CD1c-positive myeloid dendritic cell (primary cell): ENCODE measurements around the gene TAF4B.
"Not testable (repeated sequence)": the region's sequence is repeated elsewhere in the genome, so short reads cannot be mapped to it uniquely, and the experiment has no call there.

Source experiments
- DNase-seq: peaks from one replicate; pipeline ENCODE4 v3.0.0-alpha.2; 2016; ENCODE audit errors: extremely low spot score

TAF4B gene

DNA sequence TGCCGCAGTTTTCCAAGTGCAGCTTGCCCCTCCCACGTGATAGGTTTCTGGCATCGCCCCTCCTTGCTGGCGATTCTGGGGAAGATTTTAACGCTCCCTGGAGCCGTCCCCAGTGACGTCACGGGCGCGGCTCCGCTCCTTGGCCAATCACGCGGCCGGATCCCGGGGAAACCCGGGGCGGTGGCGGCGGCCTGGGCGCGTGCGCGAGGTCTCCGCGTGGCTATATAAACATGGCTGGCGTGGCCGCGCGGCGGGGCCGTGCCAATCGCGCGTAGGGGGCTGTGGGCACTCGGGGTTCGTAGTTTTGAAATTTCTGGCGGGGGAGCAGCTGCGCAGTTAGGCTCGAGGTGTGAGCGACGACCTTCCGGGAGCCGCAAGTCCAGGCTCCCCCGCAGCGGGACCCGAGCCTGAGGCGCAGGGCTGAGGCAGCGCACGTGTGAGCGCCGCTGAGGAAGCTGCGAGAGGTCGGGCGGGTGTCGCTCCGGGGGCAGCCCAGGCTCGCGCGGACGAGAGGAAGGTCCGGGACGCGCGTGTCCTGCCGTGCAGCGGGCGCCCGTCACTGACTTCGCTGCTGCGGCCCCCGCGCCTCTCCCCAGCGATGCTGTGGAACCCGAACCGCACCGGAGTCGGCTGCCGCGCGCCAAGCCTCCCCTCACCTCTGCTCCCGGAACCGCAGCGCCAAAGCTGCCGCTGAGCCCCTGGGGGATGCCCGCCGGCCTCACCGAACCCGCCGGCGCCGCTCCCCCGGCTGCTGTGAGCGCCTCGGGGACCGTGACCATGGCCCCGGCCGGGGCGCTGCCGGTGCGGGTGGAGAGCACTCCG is at the start of gene TAF4B:
Gene TAF4B (plus strand): TSS at position 217 of the 822 bp plus-strand sequence. CDS start 489 bp downstream, at position 706.
- peak; percentile 97 for DNase-seq

DNA sequence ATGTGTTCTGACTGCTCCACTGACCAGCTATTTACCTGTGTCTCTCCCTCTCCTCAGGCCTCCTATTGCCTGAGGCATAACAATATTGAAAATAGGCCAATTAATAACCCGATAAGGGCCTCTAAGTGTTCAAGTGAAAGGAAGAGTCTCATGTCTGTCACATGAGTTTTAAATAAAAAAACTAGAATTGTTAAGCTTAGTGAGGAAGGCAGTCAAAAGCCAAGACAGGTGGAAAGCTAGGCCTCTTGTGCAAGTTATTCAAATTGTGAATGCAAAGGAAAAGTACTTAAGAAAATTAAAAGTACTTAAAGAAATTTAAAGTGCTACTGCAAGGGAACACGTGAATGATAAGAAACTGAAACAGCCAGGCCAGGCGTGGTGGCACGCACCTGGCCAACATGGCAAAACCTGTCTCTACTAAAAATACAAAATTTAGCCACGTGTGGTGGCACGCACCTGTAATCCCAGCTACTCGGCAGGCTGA is 44.9 kb upstream of the TAF4B start:
- DNase-seq, result no peak

- DNase-seq, result no peak
These were observed 42.7 kb upstream of the TAF4B start for GRCh38 chr18:26183395-26184112.

DNA sequence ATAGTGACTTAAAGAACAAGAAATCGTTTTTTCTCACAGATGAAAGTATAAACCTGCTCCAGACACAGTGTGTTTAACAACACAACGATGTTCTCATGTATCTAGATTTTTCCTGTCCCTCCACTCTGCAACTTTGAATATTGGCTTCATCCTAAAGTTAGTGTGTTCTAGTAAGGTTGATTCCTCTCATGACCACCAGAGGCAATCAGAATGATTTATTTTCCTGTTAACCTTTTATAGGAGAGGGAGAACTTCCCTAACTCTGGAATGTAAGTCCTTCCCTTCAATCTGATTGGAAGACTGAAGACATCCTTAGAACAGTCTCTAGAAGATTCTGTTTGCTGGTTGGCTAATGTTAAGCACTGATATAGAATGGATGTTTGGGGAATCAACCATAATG is 41.0 kb upstream of the TAF4B start:
- no peak for DNase-seq

GRCh38 chr18:26190506-26190905 is 35.7 kb upstream of the TAF4B start:
- DNase-seq, result peak; percentile 10

DNA sequence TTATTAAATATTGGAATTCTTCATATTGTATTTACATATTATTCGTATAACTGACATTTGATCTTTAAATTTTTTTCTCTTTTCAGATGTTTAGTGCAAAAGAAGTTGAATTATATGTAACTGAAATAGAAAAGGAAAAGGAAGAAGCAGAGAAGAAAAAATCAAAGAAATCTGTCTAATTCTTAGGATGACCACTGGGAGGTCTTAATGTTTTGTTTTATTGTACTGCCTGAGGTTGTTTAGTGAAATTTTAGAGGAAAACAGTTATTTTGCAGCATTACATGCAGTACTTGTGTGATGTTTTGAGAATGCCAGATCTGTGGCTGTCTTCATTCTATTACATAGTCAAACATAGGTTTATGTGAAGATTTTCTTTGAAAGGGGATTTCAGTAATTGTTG is 34.0 kb upstream of the TAF4B start:
- no peak for DNase-seq

DNA sequence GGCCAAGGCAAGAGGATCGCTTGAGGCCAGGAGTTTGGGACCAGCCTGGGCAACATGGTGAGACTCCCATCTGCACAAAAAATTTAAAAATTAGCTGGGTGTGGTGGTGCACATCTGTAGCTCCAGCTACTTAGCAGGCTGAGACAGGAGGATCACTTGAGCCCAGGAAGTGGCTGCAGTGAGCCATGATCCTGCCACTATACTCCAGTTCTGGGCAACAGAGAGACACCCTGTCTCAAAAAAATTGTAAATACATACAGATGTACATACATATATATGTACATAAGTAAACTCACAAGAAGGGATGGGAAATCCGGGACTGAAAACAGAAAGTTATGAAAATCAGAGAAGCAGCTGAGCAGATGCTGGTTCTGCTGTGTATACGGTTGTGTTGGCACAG is 29.6 kb upstream of the TAF4B start:
- no peak for DNase-seq

DNA sequence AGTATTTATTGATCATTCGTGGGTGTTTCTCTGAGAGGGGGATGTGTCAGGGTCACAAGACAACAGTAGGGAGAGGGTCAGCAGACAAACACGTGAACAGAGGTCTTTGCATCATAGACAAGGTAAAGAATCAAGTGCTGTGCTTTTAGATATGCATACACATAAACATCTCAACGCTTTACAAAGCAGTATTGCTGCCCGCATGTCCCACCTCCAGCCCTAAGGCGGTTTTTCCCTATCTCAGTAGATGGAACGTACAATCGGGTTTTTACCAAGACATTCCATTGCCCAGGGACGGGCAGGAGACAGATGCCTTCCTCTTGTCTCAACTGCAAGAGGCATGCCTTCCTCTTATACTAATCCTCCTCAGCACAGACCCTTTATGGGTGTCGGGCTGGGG is 24.2 kb upstream of the TAF4B start:
- not testable (repeated sequence) for DNase-seq

- no peak for DNase-seq
These were observed 20.9 kb upstream of the TAF4B start for GRCh38 chr18:26205318-26205717.

DNA sequence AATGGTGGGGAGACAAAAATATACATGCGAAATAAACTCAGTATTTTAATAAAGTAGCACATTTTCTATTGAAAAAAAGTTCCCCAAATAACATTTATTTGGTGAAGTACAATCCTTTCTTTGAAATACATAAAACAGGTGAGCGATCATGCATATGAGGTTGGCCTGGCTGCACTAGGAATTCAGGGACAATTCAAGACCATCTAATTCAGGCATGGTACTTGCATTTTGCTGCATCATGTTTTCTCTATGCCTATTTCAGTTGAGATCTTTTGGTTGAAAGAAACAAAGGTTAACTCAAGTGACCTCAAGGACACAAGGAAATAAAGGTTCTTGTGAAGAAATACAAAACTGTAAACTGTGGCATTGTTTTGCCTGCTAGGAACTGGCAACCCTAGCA is 19.8 kb upstream of the TAF4B start:
- DNase-seq, result no peak

GRCh38 chr18:26207937-26208336 is 18.3 kb upstream of the TAF4B start:
- DNase-seq, result no peak

DNA sequence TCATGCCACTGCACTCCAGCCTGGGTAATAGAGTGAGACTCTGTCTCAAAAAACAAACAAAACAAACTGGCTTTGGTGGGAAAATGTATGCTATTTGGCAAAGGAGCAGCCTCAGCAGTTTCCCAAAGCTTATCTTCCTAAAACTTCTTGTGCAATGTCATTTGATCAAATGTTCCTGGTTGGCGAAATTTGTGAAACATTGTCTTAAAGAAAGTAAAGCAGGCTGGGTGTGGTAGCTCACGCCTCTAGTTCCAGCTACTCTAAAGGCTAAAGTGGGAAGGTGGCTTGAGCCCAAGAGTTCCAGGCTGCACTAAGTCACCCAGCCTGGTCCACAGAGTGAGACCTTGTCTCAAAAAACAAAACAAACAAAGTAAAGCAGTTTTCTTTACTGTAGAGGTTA is 17.3 kb upstream of the TAF4B start:
- DNase-seq, result no peak

DNA sequence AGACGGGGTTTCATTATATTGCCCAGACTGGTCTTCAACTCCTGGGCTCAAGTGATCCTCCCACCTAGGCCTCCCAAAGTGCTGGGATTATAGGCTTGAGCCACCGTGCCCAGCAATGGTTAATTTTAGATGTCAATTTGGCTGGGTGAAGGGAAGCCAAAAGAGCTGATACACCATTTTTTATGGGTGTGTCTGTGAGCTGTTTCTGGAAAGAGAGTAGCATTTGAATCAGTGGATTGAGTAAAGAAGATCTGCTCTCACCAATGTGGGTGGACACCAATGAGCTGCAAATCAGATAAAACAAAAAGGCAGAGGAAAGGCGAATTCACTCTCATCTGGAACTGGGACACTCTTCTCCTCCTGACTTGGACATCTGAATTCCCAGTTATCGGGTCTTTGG is 16.1 kb upstream of the TAF4B start:
- DNase-seq, result no peak

DNA sequence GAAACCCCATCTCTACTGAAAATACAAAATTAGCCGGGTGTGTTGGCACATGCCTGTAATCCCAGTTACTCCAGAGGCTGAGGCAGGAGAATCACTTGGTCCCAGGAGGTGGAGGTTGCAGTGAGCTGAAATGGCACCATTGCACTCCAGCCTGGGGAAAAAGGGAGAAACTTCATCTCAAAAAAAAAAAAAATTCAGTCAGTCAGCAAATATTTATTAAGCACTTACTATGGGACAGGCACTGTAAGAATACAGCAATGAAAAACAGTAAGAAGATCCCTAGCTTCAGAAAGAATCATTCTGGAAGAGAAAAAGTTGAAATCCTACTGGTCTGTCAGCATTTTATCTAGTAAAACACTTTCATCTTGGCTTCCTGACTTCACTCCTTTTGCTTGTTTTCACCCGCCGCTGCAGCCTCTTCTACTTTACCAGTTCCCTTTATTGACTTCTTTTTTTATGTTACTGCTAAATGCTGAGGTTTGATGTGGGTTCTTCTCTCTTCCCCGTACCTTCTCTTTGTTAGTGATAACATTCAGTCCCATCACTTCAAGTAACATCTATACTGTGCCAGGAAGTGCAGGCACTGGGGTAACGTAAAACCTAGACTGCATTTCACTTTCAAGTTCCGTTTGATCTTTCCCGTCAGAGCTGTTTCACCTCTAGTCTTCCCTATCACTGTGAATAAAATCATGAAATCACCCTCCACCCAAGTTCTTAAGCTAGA is 10.8 kb upstream of the TAF4B start:
- DNase-seq, result peak; percentile 32

DNA sequence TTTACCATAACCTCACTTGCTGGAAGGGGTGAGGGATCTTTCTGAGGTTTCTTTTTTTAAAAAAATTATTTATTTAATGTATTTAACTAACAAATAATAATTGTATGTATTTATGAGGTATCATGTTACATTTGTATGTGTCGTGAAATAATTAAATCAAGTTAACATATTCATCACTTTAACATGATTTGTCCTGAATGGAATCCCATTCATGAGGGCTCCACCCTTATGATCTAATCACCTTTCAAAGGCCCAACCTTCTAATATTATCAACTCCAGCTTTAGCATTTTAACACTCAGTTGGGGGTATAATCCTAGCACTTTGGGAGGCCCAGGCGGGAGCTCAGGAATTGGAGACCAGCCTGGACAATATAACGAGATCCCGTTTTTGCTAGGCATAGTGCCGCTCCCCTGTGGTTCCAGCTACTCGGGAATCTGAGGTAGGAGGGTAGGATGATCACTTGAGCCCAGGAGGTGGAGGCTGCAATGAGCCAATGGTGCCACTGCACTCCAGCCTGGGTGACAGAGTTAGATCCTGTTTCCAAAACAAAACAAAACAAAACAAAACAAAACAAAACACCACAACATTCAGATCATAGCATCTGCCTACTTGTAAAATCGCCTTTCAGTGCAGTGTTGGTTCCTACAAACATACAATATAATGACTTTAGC is 1.1 kb upstream of the TAF4B start:
- DNase-seq, result peak; percentile 56

DNA sequence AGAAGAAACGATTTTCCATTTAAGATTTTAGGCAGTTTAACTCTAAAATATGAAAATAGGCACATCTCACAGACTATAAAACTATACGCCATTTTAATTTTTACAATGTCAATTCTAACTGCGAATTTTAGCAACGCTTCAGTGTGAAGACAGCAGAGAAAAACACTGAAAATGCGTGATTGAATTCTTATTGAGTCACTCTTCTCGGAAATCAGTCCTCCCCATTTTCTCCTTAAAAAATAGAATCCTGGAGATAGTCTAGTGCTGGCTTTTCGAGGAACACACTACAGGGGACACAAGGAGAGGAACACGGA is 373 bp upstream of the TAF4B start:
- no peak for DNase-seq

GRCh38 chr18:26227051-26227670 is 916 bp downstream of the TAF4B start:
- DNase-seq, result no peak

- DNase-seq, result no peak
These were observed 2.5 kb downstream of the TAF4B start for GRCh38 chr18:26228562-26229260.

DNA sequence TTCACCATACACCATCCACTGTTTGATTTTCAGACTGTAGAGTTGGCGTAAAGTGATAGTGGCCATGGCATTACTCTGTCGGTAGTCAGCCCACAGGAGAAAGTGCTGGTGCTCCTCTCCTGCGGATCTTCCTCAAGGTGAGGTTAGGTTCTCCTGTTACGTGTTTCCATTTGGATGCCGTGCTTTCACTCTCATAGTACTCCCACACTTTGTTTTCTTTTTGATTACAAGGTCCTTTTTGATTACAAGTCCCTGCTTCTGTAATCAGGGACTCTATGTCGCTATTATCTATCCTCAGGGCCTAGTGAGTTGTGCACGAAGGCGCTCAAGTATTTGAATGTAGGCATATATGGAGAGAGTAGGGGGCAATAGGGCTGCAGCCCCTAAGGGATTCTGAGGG is 4.3 kb downstream of the TAF4B start:
- DNase-seq, result no peak

DNA sequence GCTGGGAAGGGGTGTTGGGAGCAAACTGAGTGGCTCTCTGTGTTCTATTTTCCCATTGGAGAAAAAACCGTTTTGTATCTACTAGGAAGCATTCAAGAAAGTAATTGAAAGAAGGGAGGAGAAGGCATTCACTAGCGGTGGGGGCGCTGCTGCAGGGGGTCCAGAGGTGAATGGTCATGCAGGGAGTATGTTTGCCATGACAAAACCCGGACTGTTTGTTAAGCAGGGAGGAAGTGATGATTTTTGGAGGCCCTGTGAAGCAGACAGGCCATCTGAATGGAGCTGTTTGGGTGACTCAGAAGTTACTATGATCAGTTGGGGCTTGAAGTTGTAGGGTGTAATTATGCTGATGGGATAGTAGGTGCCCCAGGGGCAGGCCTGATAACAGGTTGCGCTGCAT is 7.0 kb downstream of the TAF4B start:
- DNase-seq, result no peak

- not testable (repeated sequence) for DNase-seq
These were observed 11.1 kb downstream of the TAF4B start for GRCh38 chr18:26237363-26237762.
